AG08396 (cell line): ENCODE results near the gene JDP2.
"Not testable (repeated sequence)": the region's sequence is repeated elsewhere in the genome, so short reads cannot be mapped to it uniquely, and the experiment has no call there.

Experiments
- DNase-seq: peaks from one replicate; pipeline ENCODE4 v3.0.0; 2012; ENCODE audit warnings: low spot score, mixed read lengths

The JDP2 gene

GRCh38 chr14:75456069-75456996 is 28.5 kb downstream of the JDP2 start:
- DNase-seq = no peak

- DNase-seq = no peak
Measured at GRCh38 chr14:75456997-75457335, 29.1 kb downstream of the JDP2 start.

GRCh38 chr14:75457648-75458165 is 29.9 kb downstream of the JDP2 start:
- DNase-seq = no peak

- no peak for DNase-seq
Measured at GRCh38 chr14:75458305-75458704, 30.5 kb downstream of the JDP2 start.

GRCh38 chr14:75459099-75459741 is 31.4 kb downstream of the JDP2 start:
- DNase-seq = no peak

- no peak for DNase-seq
Measured at GRCh38 chr14:75459791-75460190, 32.0 kb downstream of the JDP2 start.

- DNase-seq = no peak
Measured at GRCh38 chr14:75460394-75460793, 32.6 kb downstream of the JDP2 start.

GRCh38 chr14:75461303-75461702 is 33.5 kb downstream of the JDP2 start:
- DNase-seq = no peak

GRCh38 chr14:75461755-75462349 is 34.0 kb downstream of the JDP2 start:
- DNase-seq = no peak

GRCh38 chr14:75464626-75465025 is 36.8 kb downstream of the JDP2 start:
- DNase-seq = no peak

- no peak for DNase-seq
Measured at GRCh38 chr14:75467763-75468162, 39.9 kb downstream of the JDP2 start.

GRCh38 chr14:75469164-75469563 is 41.3 kb downstream of the JDP2 start:
- no peak for DNase-seq

GRCh38 chr14:75469606-75470237 is 41.9 kb downstream of the JDP2 start:
- no peak for DNase-seq

GRCh38 chr14:75470238-75470797 is 42.5 kb downstream of the JDP2 start:
- DNase-seq = no peak

- DNase-seq = no peak
Measured at GRCh38 chr14:75471059-75471458, 43.2 kb downstream of the JDP2 start.

- not testable (repeated sequence) for DNase-seq
Measured at GRCh38 chr14:75474127-75474526, 46.3 kb downstream of the JDP2 start.

GRCh38 chr14:75476274-75476995 is 48.6 kb downstream of the JDP2 start:
- DNase-seq = no peak

- no peak for DNase-seq
Measured at GRCh38 chr14:75477881-75478280, 50.1 kb downstream of the JDP2 start.

- DNase-seq = no peak
Measured at GRCh38 chr14:75479770-75480600, 52.2 kb downstream of the JDP2 start.

- no peak for DNase-seq
Measured at GRCh38 chr14:75482366-75482765, 54.5 kb downstream of the JDP2 start.
